Iris pigment epithelial cell (primary cell): ENCODE data around the gene LACC1.

Source experiments
- DNase-seq: peaks from one replicate; pipeline ENCODE4 v3.0.0-alpha.2; 2011; ENCODE audit warnings: low read depth

LACC1 gene

GRCh38 chr13:43879755-43880181 is at the start of gene LACC1:
LACC1 (plus strand) TSS chr13:43879904; CDS start chr13:43880986, 1,082 bp downstream.
- no peak for DNase-seq

GRCh38 chr13:43830497-43830881 is 49.2 kb upstream of the LACC1 start:
- DNase-seq: peak; percentile 96

- peak; percentile 88 for DNase-seq
Observed at GRCh38 chr13:43831088-43831487, 48.6 kb upstream of the LACC1 start.

- DNase-seq: peak; percentile 86
Observed at GRCh38 chr13:43835701-43836100, 44.0 kb upstream of the LACC1 start.

- peak; percentile 76 for DNase-seq
Observed at GRCh38 chr13:43838909-43839308, 40.8 kb upstream of the LACC1 start.

GRCh38 chr13:43846496-43847158 is 33.1 kb upstream of the LACC1 start:
- peak; percentile 53 for DNase-seq

GRCh38 chr13:43848001-43848649 is 31.6 kb upstream of the LACC1 start:
- peak; percentile 85 for DNase-seq

GRCh38 chr13:43850873-43851272 is 28.8 kb upstream of the LACC1 start:
- DNase-seq: no peak

- no peak for DNase-seq
Observed at GRCh38 chr13:43852923-43853404, 26.7 kb upstream of the LACC1 start.

- DNase-seq: peak; percentile 50
Observed at GRCh38 chr13:43861863-43862262, 17.8 kb upstream of the LACC1 start.

GRCh38 chr13:43864921-43865320 is 14.8 kb upstream of the LACC1 start:
- no peak for DNase-seq

- peak; percentile 79 for DNase-seq
Observed at GRCh38 chr13:43865892-43866291, 13.8 kb upstream of the LACC1 start.

- no peak for DNase-seq
Observed at GRCh38 chr13:43872181-43872580, 7.5 kb upstream of the LACC1 start.

GRCh38 chr13:43874504-43875092 is 5.1 kb upstream of the LACC1 start:
- peak; percentile 28 for DNase-seq

GRCh38 chr13:43876366-43876765 is 3.3 kb upstream of the LACC1 start:
- no peak for DNase-seq

GRCh38 chr13:43877326-43877725 is 2.4 kb upstream of the LACC1 start:
- DNase-seq: no peak

- DNase-seq: no peak
Observed at GRCh38 chr13:43877766-43878165, 1.9 kb upstream of the LACC1 start.

GRCh38 chr13:43878892-43879754 is 581 bp upstream of the LACC1 start, which contains the start of gene CCDC122:
CCDC122 (minus strand) TSS chr13:43879740; CDS start chr13:43869376, 10,364 bp downstream.
- DNase-seq: peak; percentile 89

GRCh38 chr13:43880214-43880855 is 631 bp downstream of the LACC1 start:
- no peak for DNase-seq

GRCh38 chr13:43880926-43881325 is 1.2 kb downstream of the LACC1 start:
- no peak for DNase-seq

- no peak for DNase-seq
Observed at GRCh38 chr13:43881580-43881979, 1.9 kb downstream of the LACC1 start.

GRCh38 chr13:43883631-43884030 is 3.9 kb downstream of the LACC1 start:
- no peak for DNase-seq
